GM12801 (cell line): ENCODE data around the gene MYL11.

ENCODE experiments used
- TF ChIP-seq, protein P1 (sequence below): IDR thresholded peaks from one replicate; pipeline ENCODE4 v1.5.1; 2011; ENCODE audit warnings: control low read depth; ENCODE audit not compliant: insufficient read length; ENCODE audit errors: extremely low read depth

The MYL11 gene

DNA sequence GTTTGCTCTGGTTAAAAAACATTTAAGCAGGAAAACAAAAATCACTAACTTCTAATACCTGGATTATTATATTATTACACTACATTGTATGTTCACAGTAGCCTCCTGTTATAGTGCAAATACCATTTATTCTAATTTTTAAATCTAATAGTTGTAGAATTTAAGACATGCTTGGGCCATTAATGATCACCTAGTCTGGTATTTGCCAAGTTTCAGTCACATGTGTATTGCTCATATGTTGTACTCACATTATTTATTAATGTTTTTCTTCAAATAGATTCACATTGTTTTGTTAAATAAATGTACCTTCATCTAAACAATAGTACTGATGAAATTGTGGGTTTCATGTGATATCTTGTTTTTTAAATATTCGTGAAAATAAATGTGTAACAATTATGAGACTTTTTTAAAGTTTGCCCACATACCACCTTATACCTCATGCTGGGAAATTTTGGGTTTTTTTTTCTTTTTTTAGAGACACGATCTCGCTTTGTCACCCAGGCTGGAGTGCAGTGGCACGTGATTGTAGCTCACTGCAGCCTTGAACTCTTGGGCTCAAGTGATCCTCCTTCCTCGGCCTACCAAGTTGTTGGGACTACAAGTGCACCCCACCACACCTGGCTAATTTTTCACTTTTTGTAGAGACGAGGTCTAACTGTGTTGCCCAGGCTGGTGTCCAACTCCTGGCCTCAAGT, 38.7 kb downstream of the MYL11 start:
- TF ChIP-seq, protein P1, sequence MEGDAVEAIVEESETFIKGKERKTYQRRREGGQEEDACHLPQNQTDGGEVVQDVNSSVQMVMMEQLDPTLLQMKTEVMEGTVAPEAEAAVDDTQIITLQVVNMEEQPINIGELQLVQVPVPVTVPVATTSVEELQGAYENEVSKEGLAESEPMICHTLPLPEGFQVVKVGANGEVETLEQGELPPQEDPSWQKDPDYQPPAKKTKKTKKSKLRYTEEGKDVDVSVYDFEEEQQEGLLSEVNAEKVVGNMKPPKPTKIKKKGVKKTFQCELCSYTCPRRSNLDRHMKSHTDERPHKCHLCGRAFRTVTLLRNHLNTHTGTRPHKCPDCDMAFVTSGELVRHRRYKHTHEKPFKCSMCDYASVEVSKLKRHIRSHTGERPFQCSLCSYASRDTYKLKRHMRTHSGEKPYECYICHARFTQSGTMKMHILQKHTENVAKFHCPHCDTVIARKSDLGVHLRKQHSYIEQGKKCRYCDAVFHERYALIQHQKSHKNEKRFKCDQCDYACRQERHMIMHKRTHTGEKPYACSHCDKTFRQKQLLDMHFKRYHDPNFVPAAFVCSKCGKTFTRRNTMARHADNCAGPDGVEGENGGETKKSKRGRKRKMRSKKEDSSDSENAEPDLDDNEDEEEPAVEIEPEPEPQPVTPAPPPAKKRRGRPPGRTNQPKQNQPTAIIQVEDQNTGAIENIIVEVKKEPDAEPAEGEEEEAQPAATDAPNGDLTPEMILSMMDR: no peak

DNA sequence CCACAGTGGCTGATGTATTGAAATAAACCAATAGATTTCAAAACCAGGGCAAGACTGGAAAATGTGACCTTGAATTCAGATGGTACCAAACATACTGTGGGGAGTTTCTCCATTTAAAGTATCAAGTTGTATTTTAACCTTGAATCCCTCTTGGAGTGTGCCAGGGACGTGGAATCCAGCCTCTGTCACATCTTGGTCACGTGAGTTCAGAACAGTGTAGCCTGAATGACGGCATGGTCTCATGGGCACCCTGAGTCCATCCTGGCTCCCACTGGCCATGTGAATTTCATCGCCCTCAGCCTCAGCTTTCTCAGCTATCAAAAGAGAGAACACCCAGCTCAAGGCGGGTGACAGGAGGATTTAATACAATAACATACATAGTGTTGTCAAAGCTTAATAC, 39.6 kb downstream of the MYL11 start:
- TF ChIP-seq, protein P1: no peak

DNA sequence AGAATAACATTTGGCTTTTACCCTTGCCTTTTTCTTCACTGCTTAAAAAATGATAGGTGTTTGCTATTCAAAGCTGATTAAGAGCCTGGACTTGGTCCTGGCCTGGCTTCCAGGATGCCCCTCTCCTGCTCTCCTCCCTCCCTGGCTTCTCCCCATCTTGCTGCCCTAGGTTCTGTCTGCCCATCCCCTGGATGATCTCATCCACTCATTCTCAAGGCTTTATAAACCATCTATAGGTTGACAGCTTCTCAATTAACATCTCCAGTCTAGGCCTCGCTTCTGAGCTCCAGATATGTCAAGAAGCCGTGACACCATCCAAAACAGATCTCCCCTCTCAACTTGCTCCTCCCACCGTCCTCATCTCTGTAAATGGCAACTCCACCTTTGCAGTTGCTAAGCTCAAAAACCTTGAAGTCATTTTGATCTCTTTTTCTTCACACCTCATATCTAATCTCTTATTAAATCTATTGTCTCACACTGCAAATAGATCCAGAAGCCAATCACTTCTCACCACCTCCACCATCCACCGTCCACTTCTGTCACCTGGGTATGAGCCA, 41.5 kb downstream of the MYL11 start:
- TF ChIP-seq, protein P1: no peak

DNA sequence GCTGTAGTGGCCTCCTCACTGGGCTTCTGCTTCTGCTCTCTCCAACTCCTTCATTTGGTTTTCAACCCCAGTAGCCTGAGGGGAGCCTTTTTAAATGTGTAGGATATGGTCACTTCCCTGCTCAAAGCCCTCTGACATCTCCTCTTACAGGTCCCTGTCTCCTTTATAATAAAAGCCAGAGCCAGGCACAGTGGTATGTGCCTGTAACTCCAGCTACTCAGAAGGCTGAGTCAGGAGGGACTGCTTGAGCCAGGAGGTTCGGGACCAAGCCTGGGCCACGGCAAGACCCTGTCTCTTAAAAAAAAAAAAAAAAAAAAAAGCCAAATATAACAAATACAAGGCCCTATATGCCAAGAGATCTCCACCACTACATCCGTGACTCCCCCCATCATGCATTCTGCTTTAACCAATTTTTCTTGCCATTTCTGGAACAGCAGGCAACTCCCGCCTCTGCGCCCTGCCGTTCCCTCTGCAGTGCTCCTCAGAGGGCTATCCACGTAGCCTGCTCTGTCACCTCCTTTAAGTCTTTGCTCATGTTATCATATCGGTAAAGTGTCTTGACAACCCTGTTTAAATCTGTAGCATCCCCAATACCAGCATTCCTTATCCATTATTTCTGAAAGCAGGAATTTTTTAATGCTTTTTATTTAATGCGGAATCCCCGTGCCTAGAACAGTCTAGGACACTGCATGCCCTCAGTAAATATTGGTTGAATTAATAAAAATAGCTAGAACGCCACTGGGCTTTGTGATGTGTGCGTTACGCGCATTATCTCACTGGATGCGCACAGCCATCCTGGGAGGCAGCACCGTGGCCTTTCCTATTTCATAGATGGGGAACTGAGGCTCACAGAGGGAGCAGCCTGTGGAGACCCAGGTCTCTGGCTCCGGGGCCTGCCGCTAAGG, 42.3 kb downstream of the MYL11 start:
- TF ChIP-seq, protein P1: no peak

DNA sequence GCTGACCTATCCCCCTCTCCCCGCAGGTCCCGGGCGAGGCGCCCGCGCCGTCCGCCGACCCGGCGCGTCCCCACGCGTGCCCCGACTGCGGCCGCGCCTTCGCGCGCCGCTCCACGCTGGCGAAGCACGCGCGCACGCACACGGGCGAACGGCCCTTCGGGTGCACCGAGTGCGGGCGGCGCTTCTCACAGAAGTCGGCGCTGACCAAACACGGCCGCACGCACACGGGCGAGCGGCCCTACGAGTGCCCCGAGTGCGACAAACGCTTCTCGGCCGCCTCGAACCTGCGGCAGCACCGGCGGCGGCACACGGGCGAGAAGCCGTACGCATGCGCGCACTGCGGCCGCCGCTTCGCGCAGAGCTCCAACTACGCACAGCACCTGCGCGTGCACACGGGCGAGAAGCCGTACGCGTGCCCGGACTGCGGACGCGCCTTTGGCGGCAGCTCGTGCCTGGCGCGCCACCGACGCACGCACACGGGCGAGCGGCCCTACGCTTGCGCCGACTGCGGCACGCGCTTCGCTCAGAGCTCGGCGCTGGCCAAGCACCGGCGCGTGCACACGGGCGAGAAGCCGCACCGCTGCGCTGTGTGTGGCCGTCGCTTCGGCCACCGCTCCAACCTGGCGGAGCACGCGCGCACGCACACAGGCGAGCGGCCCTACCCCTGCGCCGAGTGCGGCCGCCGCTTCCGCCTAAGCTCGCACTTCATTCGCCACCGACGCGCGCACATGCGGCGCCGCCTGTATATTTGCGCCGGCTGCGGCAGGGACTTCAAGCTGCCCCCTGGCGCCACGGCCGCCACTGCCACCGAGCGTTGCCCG, 43.1 kb downstream of the MYL11 start:
- TF ChIP-seq, protein P1: no peak

DNA sequence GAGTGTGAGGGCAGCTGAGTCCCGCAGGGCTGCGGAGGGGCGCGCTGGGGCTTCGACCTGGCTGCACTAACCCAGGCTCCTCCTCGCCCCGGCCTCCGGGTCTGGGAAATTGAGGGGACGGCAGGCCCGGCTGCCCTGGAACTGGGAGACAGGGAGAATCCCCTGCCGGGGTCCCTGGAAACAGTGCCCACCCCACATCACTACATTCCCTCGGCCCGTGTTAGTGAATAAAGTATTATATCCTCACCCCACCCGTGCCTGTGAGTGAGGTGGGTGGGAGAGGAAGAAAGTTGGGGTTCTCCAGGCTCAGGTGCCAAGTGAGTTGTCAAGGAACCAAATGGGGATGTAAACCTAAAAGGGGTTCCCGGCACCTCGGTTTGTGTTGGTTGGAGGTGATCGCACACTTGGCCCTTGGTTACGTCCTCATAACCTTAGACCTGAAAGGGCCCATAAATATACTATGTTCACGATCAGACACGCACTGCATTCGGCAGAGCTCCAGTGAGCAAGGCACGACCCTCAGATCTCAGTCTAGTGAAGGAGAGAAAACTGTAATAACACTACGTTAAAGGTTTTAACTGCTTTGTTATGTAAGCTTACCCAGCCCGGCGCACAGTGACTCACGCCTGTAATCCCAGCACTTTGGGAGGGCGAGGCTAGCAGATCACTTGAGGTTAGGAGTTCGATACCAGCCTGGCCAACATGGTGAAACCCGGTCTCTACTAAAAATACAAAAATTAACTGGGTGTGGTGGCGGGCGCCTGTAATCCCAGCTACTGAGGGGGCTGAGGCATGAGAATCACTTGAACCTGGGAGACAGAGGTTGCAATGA, 44.0 kb downstream of the MYL11 start:
- TF ChIP-seq, protein P1: no peak
